GM12878 (cell line): Measurements from ENCODE around the gene MAPKBP1. TPM values are rescaled to one million over a fixed set of nuclear protein-coding genes. Genes with fewer than 3 reads are reported as not detected.

Source experiments
- ATAC-seq: fragments of 200-7000 bp; cut with Tn5 transposase; 3 replicates; pipeline ENCODE4 v1.9.1; 2020; ENCODE audit warnings: mild to moderate bottlenecking, moderate library complexity
- BruUV-seq: library from RNA; stranded (reverse); fragments of 400-500 nt; replicated peaks from 2 replicates; lab custom pipeline; 2021; lab: Mats Ljungman, UMichigan
- CTCF ChIA-PET: fragments of 300-600 bp; sonication (Branson Sonifier 250); formaldehyde crosslinking; extraction: SDS; loops from one replicate; lab custom pipeline; 2021; ENCODE audit warnings: inconsistent platforms; lab: Yijun Ruan, JAX
- POLR2A ChIA-PET: fragments of 350-600 bp; formaldehyde crosslinking; extraction: SDS; loops from one replicate; lab custom pipeline; 2021; ENCODE audit warnings: inconsistent platforms; lab: Charles Lee
- RAD21 ChIA-PET: fragments of 300-600 bp; sonication (Branson Sonifier 250); formaldehyde crosslinking; loops from one replicate; lab custom pipeline; 2023; ENCODE audit warnings: antibody characterized with exemption; ENCODE audit not compliant: unreplicated experiment; lab: Charles Lee
- SMC1A ChIA-PET: fragments of 300-600 bp; sonication (Branson Sonifier 250); formaldehyde crosslinking; loops from one replicate; lab custom pipeline; 2023; ENCODE audit not compliant: unreplicated experiment, uncharacterized antibody; lab: Charles Lee
- DNase-seq: peaks from one replicate; pipeline ENCODE4 v3.0.0-alpha.2; 2011; ENCODE audit warnings: low read depth, low spot score
- FAIRE-seq: peaks from 3 replicates; lab custom pipeline; 2011; peaks lifted over from hg19 to GRCh38; lab: Jason Lieb, UNC
- H2AFZ ChIP-seq: 2 replicates; pipeline ENCODE4 v1.6.0; 2011; ENCODE audit warnings: low read depth, low read length, control low read depth; ENCODE audit not compliant: control insufficient read depth
- H3K27ac ChIP-seq: 2 replicates; pipeline ENCODE4 v1.5.1; 2011; ENCODE audit warnings: control low read depth; ENCODE audit not compliant: control insufficient read depth, insufficient read depth
- H3K27me3 ChIP-seq, 2 experiments: replicated peaks in 1 of 2; 2 replicates each; pipeline versions ENCODE4 v1.6.0 to v1.6.1; 2011; ENCODE audit warnings: low read length in 1 of 2; ENCODE audit not compliant: control insufficient read depth in 2 of 2, insufficient read depth in 2 of 2
- H3K36me3 ChIP-seq, 2 experiments: 2 replicates each; pipeline ENCODE4 v1.5.1; 2011; ENCODE audit warnings: low read length in 1 of 2; ENCODE audit not compliant: control insufficient read depth in 2 of 2, insufficient read depth in 2 of 2
- H3K4me1 ChIP-seq: 2 replicates; pipeline ENCODE4 v1.6.1; 2011; ENCODE audit warnings: mild to moderate bottlenecking, low read length, moderate library complexity, mixed read lengths; ENCODE audit not compliant: control insufficient read depth, insufficient read depth
- H3K4me2 ChIP-seq: 2 replicates; pipeline ENCODE4 v1.6.0; 2011; ENCODE audit warnings: control low read depth; ENCODE audit not compliant: control insufficient read depth, insufficient read depth
- H3K4me3 ChIP-seq: fragments of 200-600 bp; sonication (generic); 2 replicates; pipeline ENCODE4 v1.5.1; 2016
- H3K79me2 ChIP-seq: 2 replicates; pipeline ENCODE4 v1.6.0; 2011; ENCODE audit warnings: low read length; ENCODE audit not compliant: control insufficient read depth, insufficient read depth
- H3K9ac ChIP-seq: 2 replicates; pipeline ENCODE4 v1.8.0; 2011; ENCODE audit warnings: low read length, control low read depth, mixed read lengths; ENCODE audit not compliant: control insufficient read depth, insufficient read depth
- H3K9me3 ChIP-seq: replicated peaks from 3 replicates; pipeline ENCODE4 v1.5.1; 2011; ENCODE audit warnings: mild to moderate bottlenecking, low read length; ENCODE audit not compliant: control insufficient read depth, insufficient read depth
- H4K20me1 ChIP-seq: 2 replicates; pipeline ENCODE4 v1.6.0; 2011; ENCODE audit not compliant: control insufficient read depth, insufficient read depth
- CBX3 ChIP-seq: fragments of 200-600 bp; sonication (generic); IDR thresholded peaks from 2 replicates; pipeline ENCODE4 v1.6.1; 2016; ENCODE audit warnings: low read depth, borderline replicate concordance
- CHD2 ChIP-seq: IDR thresholded peaks from 2 replicates; pipeline ENCODE4 v1.6.1; 2011; ENCODE audit warnings: low read depth, low read length, improper control_type of control experiment, borderline replicate concordance
- KAT2A ChIP-seq: conservative IDR thresholded peaks from 2 replicates; pipeline ENCODE4 v1.6.1; 2011; ENCODE audit warnings: low read depth, low read length; ENCODE audit not compliant: control insufficient read depth
- SIN3A ChIP-seq: IDR thresholded peaks from 2 replicates; pipeline ENCODE4 v1.6.1; 2012; ENCODE audit warnings: low read depth, low read length, improper control_type of control experiment
- SMARCA5 ChIP-seq: fragments of 450-650 bp; IDR thresholded peaks from 2 replicates; pipeline ENCODE4 v1.6.1; 2017; ENCODE audit warnings: mild to moderate bottlenecking
- SREBF2 ChIP-seq: IDR thresholded peaks from 2 replicates; pipeline ENCODE4 v1.6.1; 2012; ENCODE audit warnings: mild to moderate bottlenecking, low read length
- TAF1 ChIP-seq: IDR thresholded peaks from 2 replicates; pipeline ENCODE4 v1.6.1; 2011; ENCODE audit warnings: mild to moderate bottlenecking, low read depth, low read length, borderline replicate concordance
- TCF3 ChIP-seq: IDR thresholded peaks from 2 replicates; pipeline ENCODE4 v1.6.1; 2012; ENCODE audit warnings: low read depth, mild to moderate bottlenecking, low read length, borderline replicate concordance; ENCODE audit not compliant: insufficient read depth
- ZBTB11 ChIP-seq: fragments of 450-650 bp; formaldehyde crosslinking; IDR thresholded peaks from 2 replicates; pipeline ENCODE4 v1.5.0; 2022; ENCODE audit warnings: mild to moderate bottlenecking, missing genetic modification characterization
- WGBS: methylation state at CpG from one replicate; pipeline ENCODE4 v1.1.6; 2016; ENCODE audit warnings: low lambda C conversion rate; ENCODE audit not compliant: insufficient replicate concordance, insufficient coverage; ENCODE audit errors: missing lambda C conversion rate; 5-methylcytosine and 5-hydroxymethylcytosine counted together
- in situ Hi-C: fragments of 300-500 bp; cut with MboI; formaldehyde crosslinking; loops from 9 replicates; pipeline ENCODE4 v1.14.3; 2018; ENCODE audit warnings: mixed read lengths
- intact Hi-C: fragments of 100-400 bp; cut with micrococcal nuclease; formaldehyde crosslinking; loops from one replicate; pipeline ENCODE4 v1.14.2; 2022; ENCODE audit not compliant: unreplicated experiment
- polyA plus RNA-seq, 11 experiments: library from polyadenylated mRNA; depleted of rRNA in 4 of 11; unstranded in 6 of 11; stranded (reverse) in 5 of 11; fragments of >200 nt; fragmentation: Nextera tagmentation in 4 of 11; fragmentation: Illumina TruSeq in 1 of 11; extraction: Ambion mirVana in 4 of 11; extraction: Trizol in 1 of 11; gene quantifications; 1 replicate in 1 of 11; 2 replicates in 10 of 11; pipeline versions ENCODE4 v1.2.1 to v1.2.3, GENCODE V29; 2011 to 2016; ENCODE audit warnings: inconsistent platforms in 2 of 11, missing spikeins in 2 of 11, low read depth in 1 of 11
- total RNA-seq, 4 experiments: library from RNA; depleted of rRNA in 3 of 4; stranded (reverse); fragments of >200 nt in 3 of 4; fragmentation: Illumina TruSeq in 1 of 4; extraction: Trizol in 1 of 4; gene quantifications; 2 replicates each; pipeline versions ENCODE4 v1.2.1 to v1.2.3, GENCODE V29; 2013 to 2021
- TF ChIP-seq, protein P1 (sequence below): IDR thresholded peaks from 2 replicates; pipeline ENCODE4 v1.6.1; 2012; ENCODE audit warnings: mild to moderate bottlenecking, low read depth, low read length
- TF ChIP-seq, protein P2 (sequence below): fragments of 450-650 bp; IDR thresholded peaks from 2 replicates; pipeline ENCODE4 v1.6.1; 2014; ENCODE audit warnings: mild to moderate bottlenecking
- TF ChIP-seq, protein P3 (sequence below): fragments of 450-650 bp; IDR thresholded peaks from 2 replicates; pipeline ENCODE4 v1.6.1; 2017; ENCODE audit warnings: mild to moderate bottlenecking

Gene MAPKBP1
- total and polyA plus RNA-seq, 10 of the 15 experiments (the other 5 are each of a cell fraction or from before 2014, with no cell fraction given) = 0.44 to 19.0 (median 7.3) TPM

GRCh38 chr15:41812820-41813375, 38.6 kb downstream of the MAPKBP1 start:
- ChIA-PET POLR2A (interaction anchor here (0.8 kb wide), 1 partner anchor 38 kb away, joined by 3 read pairs; the partner anchor contains the start of gene MAPKBP1), RAD21 (interaction anchor here (0.5 to 12.6 kb wide), 6 partner anchors 39 to 347 kb away, joined by 3 to 305 read pairs (median 5); partner anchors contain the start of gene MAPKBP1), SMC1A (interaction anchor here (1.2 to 8.3 kb wide), 3 partner anchors 13 to 45 kb away, joined by 4 to 268 read pairs (median 7); partner anchors contain the start of gene MAPKBP1), CTCF (interaction anchor here (1.4 to 6.3 kb wide), 8 partner anchors 17 to 347 kb away, joined by 4 to 365 read pairs (median 23); partner anchors contain the start of gene MAPKBP1)
- peaks cover 0 to 18% of the 10 kb centered on the region in 2 experiments; a peak in 3 of 4 replicates for H3K36me3 ChIP-seq
- intact Hi-C loops (loop anchor here (5.0 to 10.0 kb wide), 3 partner anchors 118 to 346 kb away; no protein-coding TSS in a partner anchor), in situ Hi-C loops (loop anchor here (5.0 kb wide), 1 partner anchor 41 kb away; the partner anchor contains the start of gene MAPKBP1)
- H3K27ac ChIP-seq = no peak overlapping the region
- H2AFZ ChIP-seq = no peak overlapping the region
- BruUV-seq = no TSS peak
- no peak overlapping the region for H3K4me2 ChIP-seq
- no peaks in the 10 kb centered on the region for H4K20me1 ChIP-seq
- H3K27me3 ChIP-seq = no peaks in the 10 kb centered on the region
- FAIRE-seq = no peak
- no peak for DNase-seq
- ATAC-seq = no peak
- WGBS = 70% methylated on average over 11 of the region's 11 CpGs
- H3K4me1 ChIP-seq = no peaks in the 10 kb centered on the region
- H3K4me3 ChIP-seq = no peak overlapping the region
- no peak overlapping the region for H3K9ac ChIP-seq
- H3K79me2 ChIP-seq = no peaks in the 10 kb centered on the region
- H3K9me3 ChIP-seq = no peaks in the 10 kb centered on the region
- no peak for TF ChIP-seq SREBF2
- no peak for TF ChIP-seq KAT2A
- TF ChIP-seq, protein P1, sequence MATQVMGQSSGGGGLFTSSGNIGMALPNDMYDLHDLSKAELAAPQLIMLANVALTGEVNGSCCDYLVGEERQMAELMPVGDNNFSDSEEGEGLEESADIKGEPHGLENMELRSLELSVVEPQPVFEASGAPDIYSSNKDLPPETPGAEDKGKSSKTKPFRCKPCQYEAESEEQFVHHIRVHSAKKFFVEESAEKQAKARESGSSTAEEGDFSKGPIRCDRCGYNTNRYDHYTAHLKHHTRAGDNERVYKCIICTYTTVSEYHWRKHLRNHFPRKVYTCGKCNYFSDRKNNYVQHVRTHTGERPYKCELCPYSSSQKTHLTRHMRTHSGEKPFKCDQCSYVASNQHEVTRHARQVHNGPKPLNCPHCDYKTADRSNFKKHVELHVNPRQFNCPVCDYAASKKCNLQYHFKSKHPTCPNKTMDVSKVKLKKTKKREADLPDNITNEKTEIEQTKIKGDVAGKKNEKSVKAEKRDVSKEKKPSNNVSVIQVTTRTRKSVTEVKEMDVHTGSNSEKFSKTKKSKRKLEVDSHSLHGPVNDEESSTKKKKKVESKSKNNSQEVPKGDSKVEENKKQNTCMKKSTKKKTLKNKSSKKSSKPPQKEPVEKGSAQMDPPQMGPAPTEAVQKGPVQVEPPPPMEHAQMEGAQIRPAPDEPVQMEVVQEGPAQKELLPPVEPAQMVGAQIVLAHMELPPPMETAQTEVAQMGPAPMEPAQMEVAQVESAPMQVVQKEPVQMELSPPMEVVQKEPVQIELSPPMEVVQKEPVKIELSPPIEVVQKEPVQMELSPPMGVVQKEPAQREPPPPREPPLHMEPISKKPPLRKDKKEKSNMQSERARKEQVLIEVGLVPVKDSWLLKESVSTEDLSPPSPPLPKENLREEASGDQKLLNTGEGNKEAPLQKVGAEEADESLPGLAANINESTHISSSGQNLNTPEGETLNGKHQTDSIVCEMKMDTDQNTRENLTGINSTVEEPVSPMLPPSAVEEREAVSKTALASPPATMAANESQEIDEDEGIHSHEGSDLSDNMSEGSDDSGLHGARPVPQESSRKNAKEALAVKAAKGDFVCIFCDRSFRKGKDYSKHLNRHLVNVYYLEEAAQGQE = no peak
- TF ChIP-seq CBX3 = no peak
- no peak for TF ChIP-seq TCF3
- no peak for TF ChIP-seq CHD2
- TF ChIP-seq TAF1 = no peak
- no peak for TF ChIP-seq SIN3A
- TF ChIP-seq, protein P2, sequence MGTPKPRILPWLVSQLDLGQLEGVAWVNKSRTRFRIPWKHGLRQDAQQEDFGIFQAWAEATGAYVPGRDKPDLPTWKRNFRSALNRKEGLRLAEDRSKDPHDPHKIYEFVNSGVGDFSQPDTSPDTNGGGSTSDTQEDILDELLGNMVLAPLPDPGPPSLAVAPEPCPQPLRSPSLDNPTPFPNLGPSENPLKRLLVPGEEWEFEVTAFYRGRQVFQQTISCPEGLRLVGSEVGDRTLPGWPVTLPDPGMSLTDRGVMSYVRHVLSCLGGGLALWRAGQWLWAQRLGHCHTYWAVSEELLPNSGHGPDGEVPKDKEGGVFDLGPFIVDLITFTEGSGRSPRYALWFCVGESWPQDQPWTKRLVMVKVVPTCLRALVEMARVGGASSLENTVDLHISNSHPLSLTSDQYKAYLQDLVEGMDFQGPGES = no peak
- TF ChIP-seq, protein P3, sequence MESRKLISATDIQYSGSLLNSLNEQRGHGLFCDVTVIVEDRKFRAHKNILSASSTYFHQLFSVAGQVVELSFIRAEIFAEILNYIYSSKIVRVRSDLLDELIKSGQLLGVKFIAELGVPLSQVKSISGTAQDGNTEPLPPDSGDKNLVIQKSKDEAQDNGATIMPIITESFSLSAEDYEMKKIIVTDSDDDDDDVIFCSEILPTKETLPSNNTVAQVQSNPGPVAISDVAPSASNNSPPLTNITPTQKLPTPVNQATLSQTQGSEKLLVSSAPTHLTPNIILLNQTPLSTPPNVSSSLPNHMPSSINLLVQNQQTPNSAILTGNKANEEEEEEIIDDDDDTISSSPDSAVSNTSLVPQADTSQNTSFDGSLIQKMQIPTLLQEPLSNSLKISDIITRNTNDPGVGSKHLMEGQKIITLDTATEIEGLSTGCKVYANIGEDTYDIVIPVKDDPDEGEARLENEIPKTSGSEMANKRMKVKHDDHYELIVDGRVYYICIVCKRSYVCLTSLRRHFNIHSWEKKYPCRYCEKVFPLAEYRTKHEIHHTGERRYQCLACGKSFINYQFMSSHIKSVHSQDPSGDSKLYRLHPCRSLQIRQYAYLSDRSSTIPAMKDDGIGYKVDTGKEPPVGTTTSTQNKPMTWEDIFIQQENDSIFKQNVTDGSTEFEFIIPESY = no peak
- no peak for TF ChIP-seq ZBTB11 (CRISPR knock-in tag)
- no peak for TF ChIP-seq SMARCA5
